GM12892 (cell line): ENCODE measurements around the gene RNF212B.
"Not testable (repeated sequence)": the region's sequence is repeated elsewhere in the genome, so short reads cannot be mapped to it uniquely, and the experiment has no call there.

Experiments used
- DNase-seq: peaks from one replicate; pipeline ENCODE4 v3.0.0; 2011; ENCODE audit not compliant: insufficient read length
- FAIRE-seq: peaks from 2 replicates; lab custom pipeline; 2011; peaks lifted over from hg19 to GRCh38; lab: Jason Lieb, UNC
- POLR2A ChIP-seq: IDR thresholded peaks from 2 replicates; pipeline ENCODE4 v1.6.1; 2011; ENCODE audit warnings: low read depth, low read length, control low read depth
- POLR2AphosphoS5 ChIP-seq: IDR thresholded peaks from 2 replicates; pipeline ENCODE4 v1.6.1; 2011; ENCODE audit warnings: low read depth, low read length, control low read depth
- TAF1 ChIP-seq: IDR thresholded peaks from 2 replicates; pipeline ENCODE4 v1.6.1; 2011; ENCODE audit warnings: low read depth, mild to moderate bottlenecking, control low read depth, low read length, borderline replicate concordance

Gene RNF212B

DNA sequence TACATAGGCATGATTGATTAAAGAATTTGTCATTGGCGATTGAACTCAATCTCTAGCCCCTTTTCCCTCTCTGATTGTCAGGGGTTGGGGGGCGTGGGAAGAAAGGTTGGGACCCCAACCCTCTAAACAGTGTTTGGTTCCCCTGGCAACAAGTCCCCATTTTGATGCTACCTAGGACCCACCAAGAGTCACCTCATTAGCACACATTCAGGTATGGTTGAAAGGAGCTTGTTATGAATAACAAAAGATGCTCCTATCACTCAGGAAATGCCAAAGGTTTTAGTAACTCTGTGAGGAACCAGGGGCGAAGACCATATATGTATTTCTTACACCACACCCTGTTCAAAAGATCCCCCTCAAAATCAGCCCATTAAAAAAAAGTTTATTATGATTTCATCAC, 14.3 kb downstream of the RNF212B start:
- FAIRE-seq (no peak), DNase-seq (no peak)
- no peak for TF ChIP-seq POLR2A

DNA sequence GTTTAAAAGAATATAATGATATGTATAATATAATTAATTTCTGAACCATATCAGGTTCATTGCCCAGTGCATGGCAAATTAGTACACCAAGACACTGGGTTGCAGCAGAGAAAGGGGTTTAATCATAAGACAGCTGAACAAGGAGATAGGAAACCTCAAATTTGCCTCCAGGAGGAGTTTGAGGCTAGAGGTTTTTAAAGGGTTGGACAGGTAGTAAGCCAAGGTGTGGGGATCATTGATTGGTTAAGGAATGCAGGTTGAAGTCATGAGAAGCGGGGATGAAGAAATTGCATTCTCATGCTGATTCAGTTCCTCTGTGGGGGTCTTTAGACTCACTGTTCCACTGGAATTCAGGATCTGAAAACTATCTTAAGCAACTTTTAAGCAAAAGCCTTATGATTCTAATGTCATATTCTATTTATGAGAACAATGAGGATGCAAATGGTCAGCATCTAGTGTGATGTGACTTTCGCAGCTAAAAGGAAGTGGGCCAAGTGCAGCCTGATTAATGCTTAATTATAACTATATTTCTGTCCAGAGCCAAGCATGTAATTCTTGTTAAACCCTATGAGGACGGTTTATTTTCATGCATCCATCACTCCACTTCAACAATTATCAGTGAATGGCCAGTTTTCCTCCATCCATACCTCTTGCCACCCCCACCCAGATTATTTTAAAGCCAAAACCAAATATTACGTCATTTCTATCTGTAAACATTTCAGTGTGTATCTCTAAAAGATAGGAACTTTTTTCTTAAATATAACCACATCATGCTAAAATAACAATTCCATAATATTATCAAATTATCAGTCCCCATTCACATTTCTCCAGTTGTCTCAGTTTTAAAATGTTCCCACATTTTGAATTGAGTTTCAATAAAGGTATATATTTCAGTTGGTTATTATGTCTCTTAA, 14.9 kb downstream of the RNF212B start:
- DNase-seq: no peak
- no peak for FAIRE-seq
- TF ChIP-seq POLR2A (no peak), POLR2AphosphoS5 (no peak), TAF1 (no peak)

DNA sequence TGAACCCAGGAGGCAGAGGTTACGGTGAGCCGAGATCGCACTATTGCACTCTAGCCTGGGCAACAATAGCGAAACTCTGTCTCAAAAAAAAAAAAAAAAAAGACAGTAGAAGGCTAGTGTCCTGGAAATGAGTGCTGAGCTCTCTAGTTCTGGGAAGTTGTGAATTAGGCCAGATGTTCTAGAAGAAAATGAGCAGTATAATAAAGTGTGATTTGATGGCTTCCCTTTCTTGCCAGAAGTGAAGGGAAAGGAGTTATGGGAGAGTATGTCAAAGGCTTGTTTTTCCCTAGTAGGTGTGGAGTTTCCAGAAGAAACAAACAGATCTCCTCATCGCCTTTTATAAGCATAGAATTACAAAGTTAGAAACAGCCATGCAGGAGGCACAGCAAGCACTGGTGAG, 20.5 kb downstream of the RNF212B start:
- TF ChIP-seq POLR2AphosphoS5: no peak
- no peak for TF ChIP-seq TAF1
- TF ChIP-seq POLR2A: no peak
- FAIRE-seq: no peak
- DNase-seq: no peak

DNA sequence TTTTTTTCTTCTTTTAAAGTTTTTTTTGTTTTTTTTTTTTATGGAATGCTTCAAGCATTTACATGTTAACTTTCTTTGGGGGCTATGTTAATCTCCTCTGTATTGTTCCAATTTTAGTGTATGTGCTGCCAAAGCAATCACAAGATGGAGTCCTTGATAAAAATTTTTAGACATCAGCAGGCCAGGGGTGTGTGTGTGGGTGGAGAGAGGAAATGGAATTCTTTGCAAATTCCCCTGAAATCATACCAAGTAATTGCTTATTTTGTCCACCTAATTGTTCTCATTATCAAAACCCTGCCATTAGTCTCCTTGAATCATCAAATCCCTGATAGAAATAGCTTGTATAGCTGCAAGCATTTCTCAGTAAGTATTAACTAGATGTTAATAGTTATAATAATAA, 21.7 kb downstream of the RNF212B start:
- no peak for DNase-seq
- TF ChIP-seq POLR2AphosphoS5 (no peak), TAF1 (no peak), POLR2A (no peak)
- no peak for FAIRE-seq

GRCh38 chr14:23260849-23261248, 23.1 kb downstream of the RNF212B start:
- FAIRE-seq, DNase-seq: not testable (repeated sequence)

- FAIRE-seq (no peak), DNase-seq (no peak)
- TF ChIP-seq TAF1: no peak
- no peak for TF ChIP-seq POLR2A
- TF ChIP-seq POLR2AphosphoS5: no peak
Measured at GRCh38 chr14:23269193-23269592, 31.5 kb downstream of the RNF212B start.

DNA sequence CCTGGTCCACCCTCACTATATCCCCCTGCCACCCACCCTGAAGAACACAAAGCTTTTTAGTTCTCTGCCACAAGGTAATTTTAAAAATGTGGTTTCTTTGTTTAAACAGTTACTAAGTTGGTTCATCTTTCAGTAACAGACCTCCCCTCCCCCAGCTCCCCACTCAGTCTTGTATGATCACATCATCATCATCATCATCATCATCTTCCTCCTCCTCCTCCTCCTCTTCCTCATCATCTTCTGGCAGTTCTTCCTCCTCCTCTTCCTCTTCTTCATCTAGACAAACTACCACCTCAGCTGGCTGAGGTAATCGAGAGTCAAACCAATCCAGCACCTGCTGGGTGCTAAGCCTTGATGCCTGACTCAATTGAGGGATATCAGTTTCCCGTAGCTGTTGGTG, 37.7 kb downstream of the RNF212B start:
- no peak for FAIRE-seq

DNA sequence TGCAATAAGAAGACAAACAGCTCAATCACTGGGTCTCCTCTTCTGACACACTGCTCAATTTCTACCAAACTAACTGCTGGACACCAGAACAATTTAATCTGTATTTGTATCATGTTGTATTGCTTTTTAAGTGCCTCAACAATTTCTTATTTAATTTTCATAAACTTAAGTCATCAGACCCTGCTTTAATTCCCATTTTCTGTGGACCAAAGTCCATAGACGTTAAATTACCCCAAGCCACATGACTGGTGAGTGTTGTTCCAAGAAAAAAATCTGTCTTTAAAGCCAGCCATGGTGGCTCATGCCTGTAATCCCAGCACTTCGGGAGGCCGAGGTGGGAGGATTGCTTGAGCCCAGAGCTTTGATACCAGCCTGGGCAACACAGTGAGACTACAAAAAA, 39.5 kb downstream of the RNF212B start:
- DNase-seq (no peak), FAIRE-seq (no peak)
- TF ChIP-seq POLR2AphosphoS5: no peak
- no peak for TF ChIP-seq TAF1
- TF ChIP-seq POLR2A: no peak

More for the DNA sequence above, 37.7 kb downstream of the RNF212B start:
- no peak for DNase-seq
- no peak for TF ChIP-seq TAF1
- no peak for TF ChIP-seq POLR2A
- no peak for TF ChIP-seq POLR2AphosphoS5

DNA sequence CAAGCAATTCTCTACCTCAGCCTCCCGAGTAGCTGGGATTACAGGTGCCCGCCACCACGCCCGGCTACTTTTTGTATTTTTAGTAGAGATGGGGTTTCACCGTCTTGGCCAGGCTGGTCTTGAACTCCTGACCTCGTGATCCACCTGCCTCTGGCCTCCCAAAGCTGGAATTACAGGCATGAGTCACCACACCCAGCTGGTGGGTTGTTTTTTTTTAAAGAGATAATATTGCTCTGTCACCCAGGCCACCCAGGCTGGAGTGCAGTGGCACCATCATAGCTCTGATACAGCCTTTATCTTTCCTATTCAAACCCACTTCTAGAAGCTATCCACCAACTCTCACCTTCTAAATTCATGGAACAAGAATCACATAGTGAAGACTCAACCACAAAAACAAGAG, 40.2 kb downstream of the RNF212B start:
- FAIRE-seq, DNase-seq: not testable (repeated sequence)

GRCh38 chr14:23281247-23281646, 43.5 kb downstream of the RNF212B start:
- TF ChIP-seq POLR2AphosphoS5: no peak
- no peak for TF ChIP-seq POLR2A
- TF ChIP-seq TAF1: no peak
- no peak for FAIRE-seq
- no peak for DNase-seq

DNA sequence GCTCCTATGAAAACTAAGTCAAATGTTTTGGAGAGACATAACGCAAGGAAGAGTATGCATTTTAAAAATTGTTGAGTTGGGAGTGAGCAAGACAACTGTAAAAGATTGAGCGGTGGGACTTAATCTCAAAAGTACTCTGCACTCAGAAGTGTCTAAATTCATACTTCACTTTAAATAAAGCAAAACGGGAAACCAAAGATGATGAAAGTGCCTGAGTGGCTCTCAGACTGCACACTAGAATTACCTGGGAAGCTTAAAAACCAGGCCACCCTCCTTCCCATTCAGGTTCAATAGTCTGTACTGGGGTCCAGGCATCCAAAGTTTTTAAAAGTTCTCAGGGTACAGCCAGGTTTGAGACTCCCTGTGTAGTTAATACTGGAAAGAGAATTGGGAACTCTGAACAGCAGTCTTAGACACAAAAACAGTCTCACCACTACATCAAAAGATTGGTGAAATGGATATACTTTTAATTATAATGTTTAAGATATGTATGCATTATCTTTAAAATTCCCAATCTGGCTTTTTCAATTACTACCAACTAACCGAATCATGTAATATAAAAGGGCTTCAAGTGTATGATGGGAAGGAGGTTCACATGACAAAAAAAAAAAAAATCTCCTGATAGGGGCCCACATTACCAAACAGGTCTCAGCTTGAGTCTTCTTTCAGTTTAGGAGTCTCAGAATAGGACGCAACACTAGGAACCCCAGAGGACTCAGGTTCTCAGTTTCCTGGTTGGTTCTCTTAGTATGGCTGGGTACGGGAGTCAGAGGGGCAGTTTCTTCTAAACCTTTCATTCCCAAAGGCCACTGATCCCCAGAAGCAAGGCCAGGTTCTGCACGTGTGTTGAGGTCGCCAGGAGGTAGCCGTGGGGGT, 47.2 kb downstream of the RNF212B start:
- TF ChIP-seq TAF1 (no peak), POLR2A (0 out of 2 replicates have a peak, but pooled peaks have one; percentile 10), POLR2AphosphoS5 (no peak)
- DNase-seq: no peak
- FAIRE-seq: no peak

GRCh38 chr14:23285530-23286019, 47.8 kb downstream of the RNF212B start:
- FAIRE-seq (no peak), DNase-seq (no peak)
- no peak for TF ChIP-seq POLR2AphosphoS5
- TF ChIP-seq TAF1: no peak
- 0 out of 2 replicates have a peak, but pooled peaks have one; percentile 11 for TF ChIP-seq POLR2A
